ENCODE measurements around the gene SPRR4.

The SPRR4 gene

DNA sequence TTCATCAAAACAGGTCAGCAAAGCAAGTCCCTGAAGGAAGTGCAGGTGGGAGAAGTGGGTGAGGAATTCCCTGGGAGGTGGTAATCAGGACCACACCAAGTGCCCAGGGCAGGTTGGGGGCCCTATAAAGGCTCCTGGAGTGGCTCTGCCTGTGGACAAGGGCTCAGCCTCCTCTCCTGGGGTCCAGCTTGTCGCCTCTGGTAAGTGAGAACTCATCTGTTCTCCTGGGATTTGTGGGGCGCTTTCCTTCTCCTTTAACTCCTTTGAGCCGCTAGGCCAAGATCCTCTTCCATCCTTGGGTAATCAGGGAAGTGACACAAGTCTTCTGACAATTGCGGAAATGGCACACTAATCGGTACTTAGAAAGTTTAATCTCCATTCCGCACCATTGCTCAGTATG lies at the start of gene SPRR4:
Gene SPRR4 (plus strand): TSS at position 154 of the 400 bp plus-strand sequence. CDS start 1,243 bp downstream, outside the sequence.
- H3K4me1 Mint-ChIP-seq (ENCODE audit: low read depth): no peaks in the 10 kb centered on the region
- H3K4me3 Mint-ChIP-seq: no peak within 1 kb of the TSS
- H3K9me3 Mint-ChIP-seq: no peaks in the 10 kb centered on the region
- H3K27me3 Mint-ChIP-seq (ENCODE audit: low read depth): no peaks in the 10 kb centered on the region
- no peaks in the 10 kb centered on the region for H3K36me3 Mint-ChIP-seq (ENCODE audit: low read depth)
- no peak within 1 kb of the TSS for H3K27ac Mint-ChIP-seq

GRCh38 chr1:152924191-152924590 lies 46.3 kb upstream of the SPRR4 start:
- Mint-ChIP-seq H3K9me3 (no peaks in the 10 kb centered on the region), H3K27me3 (ENCODE audit: low read depth) (peaks cover 5% of the 10 kb centered on the region), H3K36me3 (ENCODE audit: low read depth) (no peaks in the 10 kb centered on the region)

GRCh38 chr1:152926091-152926490 lies 44.4 kb upstream of the SPRR4 start:
- Mint-ChIP-seq H3K27me3 (ENCODE audit: low read depth) (peaks cover 5% of the 10 kb centered on the region), H3K9me3 (no peaks in the 10 kb centered on the region), H3K36me3 (ENCODE audit: low read depth) (no peaks in the 10 kb centered on the region), H3K4me1 (ENCODE audit: low read depth) (no peaks in the 10 kb centered on the region), H3K27ac (no peak overlapping the region), H3K4me3 (no peak overlapping the region)

More at GRCh38 chr1:152924191-152924590, 46.3 kb upstream of the SPRR4 start:
- no peak overlapping the region for H3K27ac Mint-ChIP-seq
- no peaks in the 10 kb centered on the region for H3K4me1 Mint-ChIP-seq (ENCODE audit: low read depth)
- H3K4me3 Mint-ChIP-seq: no peak overlapping the region

GRCh38 chr1:152928671-152929070 lies 41.8 kb upstream of the SPRR4 start:
- Mint-ChIP-seq H3K4me3 (no peak overlapping the region), H3K9me3 (no peaks in the 10 kb centered on the region), H3K27ac (no peak overlapping the region), H3K36me3 (ENCODE audit: low read depth) (no peaks in the 10 kb centered on the region), H3K4me1 (ENCODE audit: low read depth) (no peaks in the 10 kb centered on the region), H3K27me3 (ENCODE audit: low read depth) (no peaks in the 10 kb centered on the region)

DNA sequence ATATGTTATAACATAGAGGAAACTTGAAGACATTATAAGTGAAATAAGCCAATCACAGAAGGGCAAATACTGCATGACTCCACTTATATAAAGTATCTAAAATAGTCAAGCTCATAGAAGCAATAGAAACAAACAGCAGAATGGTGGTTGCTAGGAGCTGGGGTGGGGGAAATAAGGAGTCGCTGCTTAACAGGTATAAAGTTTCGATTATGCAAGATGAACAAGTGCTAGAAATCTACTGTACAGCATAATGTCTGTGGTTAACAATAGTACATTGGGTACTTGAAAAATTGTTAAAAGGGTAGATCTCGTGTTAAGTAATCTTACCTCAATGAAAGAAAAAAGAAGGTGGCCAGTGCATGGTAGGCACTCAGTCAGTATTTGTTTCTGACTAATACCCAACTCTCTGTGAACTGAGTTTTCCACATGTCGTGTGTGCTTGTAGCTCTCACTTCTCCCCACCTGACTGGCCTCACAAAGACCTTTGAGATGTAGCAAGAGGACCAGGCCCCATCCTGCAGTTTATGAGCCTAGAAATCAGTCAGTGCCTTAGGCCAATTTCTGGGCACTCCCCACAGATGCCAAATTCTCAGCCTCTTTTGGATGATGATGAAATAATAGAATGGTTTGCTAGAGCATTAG lies 38.2 kb upstream of the SPRR4 start:
- Mint-ChIP-seq H3K36me3 (ENCODE audit: low read depth) (no peaks in the 10 kb centered on the region), H3K4me1 (ENCODE audit: low read depth) (no peaks in the 10 kb centered on the region), H3K4me3 (no peak overlapping the region), H3K27me3 (ENCODE audit: low read depth) (no peaks in the 10 kb centered on the region), H3K27ac (no peak overlapping the region), H3K9me3 (no peaks in the 10 kb centered on the region)

- Mint-ChIP-seq H3K9me3 (no peaks in the 10 kb centered on the region), H3K36me3 (ENCODE audit: low read depth) (no peaks in the 10 kb centered on the region), H3K27ac (no peak overlapping the region)
Measured at GRCh38 chr1:152933196-152933595, 37.3 kb upstream of the SPRR4 start.

GRCh38 chr1:152940614-152941013 lies 29.8 kb upstream of the SPRR4 start:
- Mint-ChIP-seq H3K27ac (no peak overlapping the region), H3K36me3 (ENCODE audit: low read depth) (no peaks in the 10 kb centered on the region), H3K4me1 (ENCODE audit: low read depth) (no peaks in the 10 kb centered on the region), H3K27me3 (ENCODE audit: low read depth) (no peaks in the 10 kb centered on the region), H3K4me3 (no peak overlapping the region), H3K9me3 (no peaks in the 10 kb centered on the region)

More at GRCh38 chr1:152933196-152933595, 37.3 kb upstream of the SPRR4 start:
- no peaks in the 10 kb centered on the region for H3K4me1 Mint-ChIP-seq (ENCODE audit: low read depth)
- no peak overlapping the region for H3K4me3 Mint-ChIP-seq
- no peaks in the 10 kb centered on the region for H3K27me3 Mint-ChIP-seq (ENCODE audit: low read depth)

DNA sequence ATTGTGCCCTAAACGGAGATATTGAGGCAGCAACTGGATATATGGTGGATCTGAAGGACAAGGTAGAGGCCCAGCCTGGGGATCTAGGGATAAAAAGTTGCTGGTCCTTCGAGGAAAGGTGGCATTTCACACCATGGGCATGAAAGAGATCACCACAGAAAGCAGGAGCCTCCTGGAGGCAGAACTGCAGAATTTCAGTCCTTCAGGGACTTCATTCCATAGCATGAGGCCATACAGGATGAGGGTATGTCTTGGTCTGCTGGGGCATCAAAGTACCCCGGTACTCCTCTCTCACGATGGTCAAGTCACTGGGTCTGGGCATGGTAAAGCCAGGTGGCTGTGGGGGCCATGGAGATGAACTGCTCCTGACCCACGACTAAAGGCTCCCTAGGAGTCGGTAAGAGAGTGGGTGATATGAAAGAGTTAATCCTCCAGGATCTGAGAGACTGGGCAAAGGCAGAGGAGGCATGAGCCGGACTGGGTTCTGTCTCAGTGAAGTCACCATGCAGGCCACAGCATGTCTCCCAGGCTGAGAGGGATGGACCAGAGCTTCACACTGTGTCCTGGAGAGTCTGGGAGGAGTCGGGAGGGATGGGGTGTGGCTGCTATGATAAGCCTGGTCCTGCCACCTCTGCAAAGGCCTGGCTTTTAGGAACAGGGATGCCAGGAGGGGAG lies 29.3 kb upstream of the SPRR4 start:
- Mint-ChIP-seq H3K27ac (no peak overlapping the region), H3K36me3 (ENCODE audit: low read depth) (no peaks in the 10 kb centered on the region), H3K9me3 (no peaks in the 10 kb centered on the region), H3K4me1 (ENCODE audit: low read depth) (no peaks in the 10 kb centered on the region), H3K27me3 (ENCODE audit: low read depth) (no peaks in the 10 kb centered on the region), H3K4me3 (no peak overlapping the region)

DNA sequence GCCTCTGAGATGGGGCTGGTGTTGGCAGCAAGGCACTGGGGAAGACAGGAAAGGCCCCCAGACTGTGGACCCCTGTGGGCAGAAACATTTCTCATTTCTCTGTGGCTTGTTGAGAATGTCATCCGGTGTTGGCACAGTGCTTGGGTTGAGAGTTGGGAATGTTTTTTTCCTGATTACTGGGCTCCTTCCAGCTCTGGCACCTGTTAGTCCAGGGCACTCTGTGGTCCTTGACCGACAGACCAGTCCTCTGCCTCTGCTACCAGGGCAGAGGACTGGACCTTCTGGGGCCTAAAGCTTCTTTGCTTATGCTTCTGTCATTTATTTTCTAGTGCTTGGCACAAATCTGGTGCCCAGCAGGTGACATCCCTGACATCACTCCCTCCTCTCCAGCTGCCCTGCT lies 28.3 kb upstream of the SPRR4 start:
- Mint-ChIP-seq H3K27ac (no peak overlapping the region), H3K36me3 (ENCODE audit: low read depth) (no peaks in the 10 kb centered on the region), H3K4me1 (ENCODE audit: low read depth) (no peaks in the 10 kb centered on the region), H3K9me3 (no peaks in the 10 kb centered on the region), H3K4me3 (no peak overlapping the region), H3K27me3 (ENCODE audit: low read depth) (no peaks in the 10 kb centered on the region)

DNA sequence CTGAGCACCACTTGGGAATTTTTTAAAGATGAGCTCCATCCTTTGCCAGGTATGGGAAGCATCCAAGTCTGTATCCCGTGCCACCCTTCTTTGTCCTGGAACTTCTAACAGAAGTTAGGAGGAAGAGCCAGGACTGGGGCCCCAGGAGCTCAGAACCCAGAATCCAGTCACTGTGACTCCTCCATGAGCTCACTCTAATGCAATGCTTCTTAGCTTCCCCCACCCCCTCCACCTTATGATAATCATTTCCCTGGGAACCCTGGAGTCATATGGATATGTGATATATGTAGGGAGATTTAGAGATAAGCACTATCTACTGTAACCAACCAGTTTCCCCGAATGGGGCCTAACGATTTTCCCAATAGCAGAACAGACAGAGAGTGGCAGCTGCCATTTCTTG lies 24.2 kb upstream of the SPRR4 start:
- Mint-ChIP-seq H3K4me1 (ENCODE audit: low read depth) (no peaks in the 10 kb centered on the region), H3K36me3 (ENCODE audit: low read depth) (no peaks in the 10 kb centered on the region), H3K4me3 (no peak overlapping the region), H3K9me3 (no peaks in the 10 kb centered on the region), H3K27ac (no peak overlapping the region), H3K27me3 (ENCODE audit: low read depth) (no peaks in the 10 kb centered on the region)

DNA sequence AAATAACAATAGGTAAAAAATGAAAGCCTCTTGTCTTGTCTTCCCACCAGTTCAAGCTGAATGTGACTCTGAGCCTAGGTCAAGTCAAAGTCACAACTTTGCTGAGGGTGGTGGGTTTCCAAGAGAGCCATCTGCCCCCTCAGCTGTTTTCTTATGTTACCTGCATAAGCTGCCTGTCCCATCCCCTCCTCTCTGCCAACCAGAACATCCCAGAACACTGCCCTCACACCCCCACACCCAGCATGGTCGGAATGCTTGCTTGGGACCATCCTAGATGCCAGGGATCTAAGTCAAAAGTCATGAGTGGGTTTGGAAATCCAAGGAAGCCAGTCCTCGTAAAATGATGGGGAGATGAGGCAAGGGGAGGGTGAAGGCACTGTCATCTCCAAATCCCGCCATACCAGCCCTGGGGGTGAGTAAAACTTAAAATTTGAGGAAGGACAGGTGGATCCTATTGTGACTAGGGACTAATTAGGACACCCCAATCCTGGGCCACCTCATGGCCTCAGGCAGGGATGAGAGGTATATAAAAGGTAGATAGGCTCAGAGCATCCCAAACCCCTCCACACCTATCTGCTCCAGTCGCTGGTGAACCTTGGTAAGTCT lies 23.7 kb upstream of the SPRR4 start, which contains the start of gene SPRR5:
Gene SPRR5 (plus strand): TSS at position 556 of the 606 bp plus-strand sequence. CDS start 1,349 bp downstream, outside the sequence.
- Mint-ChIP-seq H3K4me3 (no peak within 1 kb of the TSS), H3K4me1 (ENCODE audit: low read depth) (no peaks in the 10 kb centered on the region), H3K36me3 (ENCODE audit: low read depth) (no peaks in the 10 kb centered on the region)

GRCh38 chr1:152951711-152952110 lies 18.7 kb upstream of the SPRR4 start:
- Mint-ChIP-seq H3K27me3 (ENCODE audit: low read depth) (no peaks in the 10 kb centered on the region), H3K4me3 (no peak overlapping the region), H3K9me3 (no peaks in the 10 kb centered on the region), H3K36me3 (ENCODE audit: low read depth) (no peaks in the 10 kb centered on the region), H3K4me1 (ENCODE audit: low read depth) (no peaks in the 10 kb centered on the region), H3K27ac (no peak overlapping the region)

More for the DNA sequence above, 23.7 kb upstream of the SPRR4 start, which contains the start of gene SPRR5:
- Mint-ChIP-seq H3K27ac (no peak within 1 kb of the TSS), H3K9me3 (no peaks in the 10 kb centered on the region), H3K27me3 (ENCODE audit: low read depth) (no peaks in the 10 kb centered on the region)

DNA sequence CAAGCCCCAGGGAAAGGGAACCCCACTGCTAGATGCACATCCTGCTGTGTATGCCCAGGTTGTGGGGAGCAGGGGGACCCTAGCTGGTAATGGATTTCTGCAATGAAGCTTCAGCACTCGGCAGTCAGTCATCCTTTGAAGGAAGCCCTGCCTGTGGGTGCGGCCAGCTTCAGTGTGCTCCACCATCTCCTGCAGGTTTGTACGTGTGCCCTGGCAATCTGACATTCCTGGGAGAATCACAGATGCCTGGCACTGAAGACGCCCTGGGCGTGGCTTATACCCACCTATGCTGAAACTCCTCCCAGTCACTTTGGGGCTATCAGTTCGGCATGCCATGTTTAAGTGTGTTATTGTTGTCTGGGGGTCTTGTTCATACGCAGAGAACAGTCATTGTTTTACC lies 16.7 kb upstream of the SPRR4 start:
- no peak overlapping the region for H3K27ac Mint-ChIP-seq
- H3K4me3 Mint-ChIP-seq: no peak overlapping the region
- H3K4me1 Mint-ChIP-seq (ENCODE audit: low read depth): no peaks in the 10 kb centered on the region
- no peaks in the 10 kb centered on the region for H3K36me3 Mint-ChIP-seq (ENCODE audit: low read depth)
- no peaks in the 10 kb centered on the region for H3K27me3 Mint-ChIP-seq (ENCODE audit: low read depth)
- H3K9me3 Mint-ChIP-seq: no peaks in the 10 kb centered on the region

GRCh38 chr1:152954436-152954835 lies 16.0 kb upstream of the SPRR4 start:
- Mint-ChIP-seq H3K27me3 (ENCODE audit: low read depth) (no peaks in the 10 kb centered on the region), H3K9me3 (no peaks in the 10 kb centered on the region), H3K4me3 (no peak overlapping the region), H3K4me1 (ENCODE audit: low read depth) (no peaks in the 10 kb centered on the region), H3K27ac (no peak overlapping the region), H3K36me3 (ENCODE audit: low read depth) (no peaks in the 10 kb centered on the region)

GRCh38 chr1:152957561-152957960 lies 12.9 kb upstream of the SPRR4 start:
- Mint-ChIP-seq H3K9me3 (no peaks in the 10 kb centered on the region), H3K27me3 (ENCODE audit: low read depth) (no peaks in the 10 kb centered on the region), H3K36me3 (ENCODE audit: low read depth) (no peaks in the 10 kb centered on the region), H3K4me3 (no peak overlapping the region), H3K27ac (no peak overlapping the region), H3K4me1 (ENCODE audit: low read depth) (no peaks in the 10 kb centered on the region)

All from T-helper 1 cell treated with Interleukin-12 subunit alpha and Interleukin-12 subunit beta and Interleukin-4 antibody, amounts not matched to agents 30 μg/mL and 1 μg/mL, for 36 hours (primary cell).